SU-DHL-6 (cell line): Measurements from ENCODE around the gene DNAH9.

Experiments used
- H2AFZ ChIP-seq: fragments of 200-600 bp; sonication (generic); 2 replicates; pipeline ENCODE4 v1.6.1; 2014; ENCODE audit warnings: low read depth, mild to moderate bottlenecking, moderate library complexity, mixed read lengths, antibody characterized with exemption, low read length; ENCODE audit not compliant: severe bottlenecking
- H3F3A ChIP-seq: fragments of 200-600 bp; shearing (Covaris generic); 2 replicates; pipeline ENCODE4 v1.6.0; 2016; ENCODE audit warnings: antibody characterized with exemption, mild to moderate bottlenecking; ENCODE audit not compliant: insufficient read depth
- H3K27ac ChIP-seq: fragments of 200-600 bp; sonication (generic); 2 replicates; pipeline ENCODE4 v1.5.1; 2016; ENCODE audit warnings: low read depth, mild to moderate bottlenecking, low read length, moderate library complexity, mixed read lengths
- H3K27me3 ChIP-seq: fragments of 200-600 bp; sonication (generic), shearing (Covaris generic); 2 replicates; pipeline ENCODE4 v1.6.0; 2014; ENCODE audit warnings: mild to moderate bottlenecking, low read length
- H3K36me3 ChIP-seq: fragments of 200-600 bp; sonication (generic); 2 replicates; pipeline ENCODE4 v1.6.1; 2014; ENCODE audit warnings: mild to moderate bottlenecking, low read length, mixed read lengths
- H3K4me2 ChIP-seq: fragments of 300-600, 200-600 bp; shearing (Covaris generic), sonication (generic); 2 replicates; pipeline ENCODE4 v1.6.0; 2014; ENCODE audit warnings: low read length, low read depth, mild to moderate bottlenecking; ENCODE audit not compliant: poor library complexity, severe bottlenecking
- H3K4me3 ChIP-seq: fragments of 200-600 bp; sonication (generic); 2 replicates; pipeline ENCODE4 v1.5.1; 2014; ENCODE audit warnings: antibody characterized with exemption, low read length, mild to moderate bottlenecking, mixed read lengths; ENCODE audit not compliant: insufficient read depth, poor library complexity, severe bottlenecking
- H3K79me2 ChIP-seq: fragments of 200-600 bp; sonication (generic); 2 replicates; pipeline ENCODE4 v1.6.1; 2014; ENCODE audit warnings: mild to moderate bottlenecking, low read length, moderate library complexity; ENCODE audit not compliant: insufficient read depth
- H3K9ac ChIP-seq: fragments of 200-600 bp; sonication (generic); 2 replicates; pipeline ENCODE4 v1.7.0; 2014; ENCODE audit warnings: mild to moderate bottlenecking, low read length
- H3K9me2 ChIP-seq: fragments of 200-600 bp; sonication (generic); replicated peaks from 2 replicates; pipeline ENCODE4 v1.6.1; 2014; ENCODE audit warnings: low read length; ENCODE audit not compliant: insufficient read depth
- H3K9me3 ChIP-seq: fragments of 200-600 bp; sonication (generic); 2 replicates; pipeline ENCODE4 v1.6.1; 2014; ENCODE audit warnings: low read length, mixed read lengths; ENCODE audit not compliant: insufficient read depth
- H4K20me1 ChIP-seq: fragments of 200-600 bp; sonication (generic); 2 replicates; pipeline ENCODE4 v1.6.1; 2014; ENCODE audit warnings: low read depth, mild to moderate bottlenecking, antibody characterized with exemption, low read length, moderate library complexity, mixed read lengths
- CTCF ChIP-seq: fragments of 200-600 bp; sonication (generic); IDR thresholded peaks from one replicate; pipeline ENCODE4 v1.5.1; 2017; ENCODE audit warnings: antibody characterized with exemption, mild to moderate bottlenecking, low read length, moderate library complexity; ENCODE audit not compliant: insufficient read depth, poor library complexity, severe bottlenecking
- EZH2phosphoT487 ChIP-seq: fragments of 200-600 bp; sonication (generic), shearing (Covaris generic); conservative IDR thresholded peaks from 2 replicates; pipeline ENCODE4 v1.6.1; 2018; ENCODE audit warnings: mild to moderate bottlenecking, antibody characterized with exemption, low read length, moderate library complexity, mixed read lengths

DNAH9 gene

GRCh38 chr17:11823862-11824261, 225.6 kb downstream of the DNAH9 start:
- Histone ChIP-seq H3K9me2 (no peaks in the 10 kb centered on the region), H3K4me3 (no peak overlapping the region), H4K20me1 (no peaks in the 10 kb centered on the region), H3K27me3 (no peaks in the 10 kb centered on the region), H3K9me3 (no peaks in the 10 kb centered on the region), H2AFZ (no peak overlapping the region), H3F3A (no peaks in the 10 kb centered on the region), H3K9ac (no peak overlapping the region), H3K36me3 (no peaks in the 10 kb centered on the region), H3K27ac (no peak overlapping the region), H3K4me2 (no peak overlapping the region), H3K79me2 (no peaks in the 10 kb centered on the region)
- TF ChIP-seq EZH2phosphoT487 (no peak), CTCF (no peak)

GRCh38 chr17:11825572-11826209, 227.4 kb downstream of the DNAH9 start:
- no peak overlapping the region for H3K4me3 ChIP-seq
- H3K36me3 ChIP-seq = no peaks in the 10 kb centered on the region
- H2AFZ ChIP-seq = no peak overlapping the region
- no peaks in the 10 kb centered on the region for H3K27me3 ChIP-seq
- no peaks in the 10 kb centered on the region for H3K9me3 ChIP-seq
- no peak for TF ChIP-seq CTCF
- no peak for TF ChIP-seq EZH2phosphoT487
- no peaks in the 10 kb centered on the region for H3K79me2 ChIP-seq
- H3F3A ChIP-seq = no peaks in the 10 kb centered on the region
- H4K20me1 ChIP-seq = no peaks in the 10 kb centered on the region
- H3K27ac ChIP-seq = no peak overlapping the region
- no peaks in the 10 kb centered on the region for H3K9me2 ChIP-seq
- H3K9ac ChIP-seq = no peak overlapping the region
- H3K4me2 ChIP-seq = no peak overlapping the region

- Histone ChIP-seq H2AFZ (no peak overlapping the region), H3K27ac (no peak overlapping the region), H3K9me3 (no peaks in the 10 kb centered on the region), H3K9ac (no peak overlapping the region), H3K79me2 (no peaks in the 10 kb centered on the region), H3F3A (no peaks in the 10 kb centered on the region), H3K9me2 (no peaks in the 10 kb centered on the region), H3K36me3 (no peaks in the 10 kb centered on the region), H3K4me3 (no peak overlapping the region), H4K20me1 (no peaks in the 10 kb centered on the region), H3K27me3 (no peaks in the 10 kb centered on the region), H3K4me2 (no peak overlapping the region)
- TF ChIP-seq EZH2phosphoT487 = no peak
- no peak for TF ChIP-seq CTCF
These were observed 234.3 kb downstream of the DNAH9 start for GRCh38 chr17:11832401-11833137.
